ENCODE results near the gene SNX25.
"Not testable (repeated sequence)": the region's sequence is repeated elsewhere in the genome, so short reads cannot be mapped to it uniquely, and the experiment has no call there.

The SNX25 gene

DNA sequence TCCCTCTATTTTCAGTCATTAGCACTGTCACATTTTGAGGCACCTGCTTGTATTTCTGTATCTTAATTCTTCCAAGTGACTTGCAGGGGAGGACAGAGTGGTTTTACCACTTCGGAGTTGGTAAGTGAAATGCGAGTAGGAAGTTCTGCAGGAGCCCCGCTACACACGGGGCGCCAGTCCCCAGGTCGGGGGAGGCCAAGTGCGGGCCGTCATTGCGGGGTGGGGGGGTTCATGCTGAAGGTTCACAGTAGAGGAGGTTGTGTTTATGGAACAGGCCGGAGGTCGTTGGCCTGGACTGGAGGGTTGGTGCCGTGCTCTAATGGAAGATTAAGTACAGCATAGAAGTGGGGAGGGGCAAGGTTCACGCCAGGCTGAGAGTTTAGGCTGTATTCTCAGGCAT lies 142.3 kb downstream of the SNX25 start:
- Histone ChIP-seq H3K4me3 (ENCODE audit: low read length in 2 of 2) (no peak overlapping the region), H3K9me3 (ENCODE audit: control insufficient read depth in 2 of 2, low read length in 2 of 2) (no peaks in the 10 kb centered on the region), H3K27ac (ENCODE audit: low read depth in 2 of 2, low read length in 2 of 2) (no peak overlapping the region), H3K9ac (ENCODE audit: low read depth in 1 of 2, low read length in 2 of 2) (no peak overlapping the region), H3K4me1 (ENCODE audit: control insufficient read depth in 2 of 2, insufficient read depth in 2 of 2, low read length in 2 of 2) (no peaks in the 10 kb centered on the region), H3K36me3 (ENCODE audit: control insufficient read depth in 2 of 2, insufficient read depth in 2 of 2, low read length in 2 of 2) (peaks cover 7 to 11% of the 10 kb centered on the region in 2 donors), H3K27me3 (ENCODE audit: control insufficient read depth in 2 of 2, insufficient read depth in 2 of 2, low read length in 2 of 2) (no peaks in the 10 kb centered on the region)

DNA sequence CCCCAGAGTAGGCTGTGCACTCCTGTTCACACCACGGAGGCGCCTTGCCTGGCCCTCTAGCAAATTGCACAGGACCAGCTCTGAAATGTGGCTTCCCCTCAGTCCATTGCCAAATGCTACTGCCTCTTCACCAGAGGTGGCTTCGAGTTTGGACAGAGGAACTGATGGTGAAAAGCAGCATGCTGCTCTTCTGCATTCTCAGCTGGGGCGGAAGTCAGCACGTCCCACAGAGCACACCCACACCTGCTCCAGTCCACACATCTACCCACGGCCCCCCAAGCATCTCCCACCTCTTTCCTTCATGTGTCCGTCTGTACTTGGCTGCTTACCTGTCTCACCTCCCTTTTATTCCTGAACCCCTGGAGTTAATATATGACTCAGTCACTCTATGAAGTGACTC lies 142.8 kb downstream of the SNX25 start:
- no peaks in the 10 kb centered on the region for H3K9me3 ChIP-seq (ENCODE audit: control insufficient read depth in 2 of 2, low read length in 2 of 2)
- H3K36me3 ChIP-seq (ENCODE audit: control insufficient read depth in 2 of 2, insufficient read depth in 2 of 2, low read length in 2 of 2), result peaks cover 3 to 6% of the 10 kb centered on the region in 2 donors
- no peaks in the 10 kb centered on the region for H3K27me3 ChIP-seq (ENCODE audit: control insufficient read depth in 2 of 2, insufficient read depth in 2 of 2, low read length in 2 of 2)
- H3K27ac ChIP-seq (ENCODE audit: low read depth in 2 of 2, low read length in 2 of 2), result no peak overlapping the region
- no peaks in the 10 kb centered on the region for H3K4me1 ChIP-seq (ENCODE audit: control insufficient read depth in 2 of 2, insufficient read depth in 2 of 2, low read length in 2 of 2)
- no peak overlapping the region for H3K4me3 ChIP-seq (ENCODE audit: low read length in 2 of 2)
- no peak overlapping the region for H3K9ac ChIP-seq (ENCODE audit: low read depth in 1 of 2, low read length in 2 of 2)

DNA sequence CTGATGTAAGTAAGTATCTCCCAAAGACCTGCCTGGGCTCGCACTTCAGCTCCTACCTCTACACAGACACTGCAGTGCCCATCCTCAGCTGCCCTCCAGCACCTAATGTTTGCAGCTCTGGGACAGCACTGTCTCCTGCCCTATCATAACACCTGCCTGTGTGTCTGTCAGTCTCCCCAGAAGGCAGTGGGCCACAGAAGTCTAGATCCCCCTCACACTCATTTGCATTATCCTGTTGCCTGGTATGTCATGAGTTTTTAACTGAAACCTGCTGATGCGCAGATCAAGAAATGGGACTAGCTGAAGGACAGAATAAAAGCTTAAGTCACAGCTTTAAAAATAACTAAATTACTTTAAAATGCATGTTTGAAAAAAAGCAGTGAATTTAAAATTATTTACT lies 143.3 kb downstream of the SNX25 start:
- H3K27ac ChIP-seq (ENCODE audit: low read depth in 2 of 2, low read length in 2 of 2), result no peak overlapping the region
- no peaks in the 10 kb centered on the region for H3K27me3 ChIP-seq (ENCODE audit: control insufficient read depth in 2 of 2, insufficient read depth in 2 of 2, low read length in 2 of 2)
- no peak overlapping the region for H3K9ac ChIP-seq (ENCODE audit: low read depth in 1 of 2, low read length in 2 of 2)
- H3K4me3 ChIP-seq (ENCODE audit: low read length in 2 of 2), result no peak overlapping the region
- H3K4me1 ChIP-seq (ENCODE audit: control insufficient read depth in 2 of 2, insufficient read depth in 2 of 2, low read length in 2 of 2), result no peaks in the 10 kb centered on the region
- peaks cover 3 to 6% of the 10 kb centered on the region in 2 donors for H3K36me3 ChIP-seq (ENCODE audit: control insufficient read depth in 2 of 2, insufficient read depth in 2 of 2, low read length in 2 of 2)
- H3K9me3 ChIP-seq (ENCODE audit: control insufficient read depth in 2 of 2, low read length in 2 of 2), result no peaks in the 10 kb centered on the region

DNA sequence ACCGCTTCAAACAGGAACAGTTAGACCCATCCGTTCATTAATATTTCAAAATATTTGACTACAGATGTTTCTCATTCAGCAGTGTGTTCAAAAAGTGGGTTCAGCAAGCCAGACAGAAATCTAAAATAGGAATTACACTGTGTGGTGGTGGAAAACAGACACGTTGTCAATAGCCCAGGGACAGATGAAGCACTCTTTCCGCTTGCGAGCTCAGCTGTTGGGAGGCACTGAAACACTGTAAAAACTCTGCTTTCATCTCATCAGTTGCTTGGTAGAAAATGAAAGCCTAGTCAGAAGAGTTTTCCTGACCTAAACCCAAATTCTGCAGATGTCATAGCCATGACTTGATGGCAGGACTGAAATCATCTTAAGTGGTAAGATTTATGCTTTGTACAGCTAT lies 147.8 kb downstream of the SNX25 start:
- Histone ChIP-seq H3K4me1 (ENCODE audit: control insufficient read depth in 2 of 2, insufficient read depth in 2 of 2, low read length in 2 of 2) (no peaks in the 10 kb centered on the region), H3K27me3 (ENCODE audit: control insufficient read depth in 2 of 2, insufficient read depth in 2 of 2, low read length in 2 of 2) (no peaks in the 10 kb centered on the region), H3K27ac (ENCODE audit: low read depth in 2 of 2, low read length in 2 of 2) (no peak overlapping the region), H3K9me3 (ENCODE audit: control insufficient read depth in 2 of 2, low read length in 2 of 2) (no peaks in the 10 kb centered on the region), H3K36me3 (ENCODE audit: control insufficient read depth in 2 of 2, insufficient read depth in 2 of 2, low read length in 2 of 2) (peaks cover 3 to 8% of the 10 kb centered on the region in 2 donors), H3K9ac (ENCODE audit: low read depth in 1 of 2, low read length in 2 of 2) (no peak overlapping the region), H3K4me3 (ENCODE audit: low read length in 2 of 2) (no peak overlapping the region)

DNA sequence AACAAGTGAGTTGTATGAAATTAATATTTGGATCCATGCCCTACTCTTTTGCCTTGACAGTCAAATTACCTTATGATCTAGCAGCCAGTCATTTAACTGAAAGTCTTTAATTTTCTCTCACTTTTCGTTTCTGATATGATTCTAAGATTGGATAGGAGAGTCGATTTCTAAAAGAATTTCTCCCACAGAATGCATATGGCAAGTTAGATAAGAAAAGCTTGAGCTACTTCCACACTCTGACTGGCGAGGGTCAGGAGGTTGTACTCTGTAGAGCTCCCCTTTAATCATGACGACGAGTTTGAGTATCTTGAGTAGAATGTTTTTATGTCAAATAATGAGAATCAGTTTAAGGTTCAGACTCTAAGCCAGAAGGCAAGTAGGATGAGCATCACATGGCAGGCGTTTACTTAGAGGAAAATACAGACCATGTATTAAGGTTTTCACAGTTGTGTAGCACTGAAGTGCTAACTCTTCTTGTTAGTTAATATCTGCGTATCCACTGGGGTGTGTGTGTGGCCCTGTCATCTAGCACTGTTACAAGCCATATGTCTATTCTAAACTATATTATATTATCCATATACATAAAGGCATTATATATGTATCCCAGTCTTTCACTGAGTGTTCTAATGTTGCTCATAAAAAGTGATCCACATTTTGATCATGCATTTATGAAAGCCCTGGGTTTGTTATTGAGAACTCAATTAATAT lies 148.5 kb downstream of the SNX25 start:
- Histone ChIP-seq H3K36me3 (ENCODE audit: control insufficient read depth in 2 of 2, insufficient read depth in 2 of 2, low read length in 2 of 2) (peaks cover 3 to 8% of the 10 kb centered on the region in 2 donors), H3K4me3 (ENCODE audit: low read length in 2 of 2) (no peak overlapping the region), H3K9me3 (ENCODE audit: control insufficient read depth in 2 of 2, low read length in 2 of 2) (no peaks in the 10 kb centered on the region), H3K9ac (ENCODE audit: low read depth in 1 of 2, low read length in 2 of 2) (no peak overlapping the region), H3K27me3 (ENCODE audit: control insufficient read depth in 2 of 2, insufficient read depth in 2 of 2, low read length in 2 of 2) (no peaks in the 10 kb centered on the region), H3K27ac (ENCODE audit: low read depth in 2 of 2, low read length in 2 of 2) (no peak overlapping the region), H3K4me1 (ENCODE audit: control insufficient read depth in 2 of 2, insufficient read depth in 2 of 2, low read length in 2 of 2) (no peaks in the 10 kb centered on the region)

DNA sequence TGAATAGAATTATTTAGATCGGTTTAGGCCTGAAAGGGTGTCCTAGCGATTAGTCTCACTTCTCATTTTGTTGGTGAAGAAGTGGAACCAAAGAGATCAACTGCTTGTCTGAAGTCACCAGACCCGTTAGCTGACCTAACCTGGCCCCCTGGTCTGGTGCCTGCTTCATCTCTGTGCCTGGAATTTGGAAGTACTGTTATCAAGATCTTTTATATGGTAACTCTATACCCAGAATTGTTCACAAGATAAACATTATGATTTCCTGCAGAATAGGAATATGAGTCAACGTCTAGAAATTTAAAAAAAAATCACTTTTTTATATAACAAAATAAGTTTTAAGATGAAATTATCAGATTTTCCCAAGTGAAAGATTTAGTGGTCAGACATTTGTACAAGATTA lies 149.1 kb downstream of the SNX25 start:
- no peaks in the 10 kb centered on the region for H3K4me1 ChIP-seq (ENCODE audit: control insufficient read depth in 2 of 2, insufficient read depth in 2 of 2, low read length in 2 of 2)
- H3K9me3 ChIP-seq (ENCODE audit: control insufficient read depth in 2 of 2, low read length in 2 of 2), result no peaks in the 10 kb centered on the region
- no peak overlapping the region for H3K27ac ChIP-seq (ENCODE audit: low read depth in 2 of 2, low read length in 2 of 2)
- H3K36me3 ChIP-seq (ENCODE audit: control insufficient read depth in 2 of 2, insufficient read depth in 2 of 2, low read length in 2 of 2), result peaks cover 0 to 8% of the 10 kb centered on the region in 2 donors
- H3K27me3 ChIP-seq (ENCODE audit: control insufficient read depth in 2 of 2, insufficient read depth in 2 of 2, low read length in 2 of 2), result no peaks in the 10 kb centered on the region
- H3K9ac ChIP-seq (ENCODE audit: low read depth in 1 of 2, low read length in 2 of 2), result no peak overlapping the region
- H3K4me3 ChIP-seq (ENCODE audit: low read length in 2 of 2), result no peak overlapping the region

DNA sequence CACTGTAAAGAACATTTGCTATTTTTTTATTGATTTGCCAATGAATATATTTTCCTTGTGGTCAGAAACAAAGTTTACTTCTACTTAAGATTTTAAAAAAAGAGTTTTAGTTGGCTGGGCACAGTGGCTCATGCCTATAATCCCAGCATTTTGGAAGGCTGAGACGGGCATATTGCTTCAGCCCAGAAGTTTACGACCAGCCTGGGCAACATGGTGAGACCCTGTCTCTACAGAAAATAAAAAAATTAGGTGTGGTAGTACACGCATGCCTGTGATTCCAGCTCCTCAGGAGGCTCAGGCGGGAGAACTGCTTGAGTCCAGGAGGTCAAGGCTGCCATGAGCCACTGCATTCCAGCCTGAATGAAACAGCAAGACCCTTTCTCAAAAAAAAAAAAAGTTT lies 149.6 kb downstream of the SNX25 start:
- Histone ChIP-seq H3K4me1 (ENCODE audit: control insufficient read depth in 2 of 2, insufficient read depth in 2 of 2, low read length in 2 of 2) (no peaks in the 10 kb centered on the region), H3K27me3 (ENCODE audit: control insufficient read depth in 2 of 2, insufficient read depth in 2 of 2, low read length in 2 of 2) (no peaks in the 10 kb centered on the region), H3K4me3 (ENCODE audit: low read length in 2 of 2) (no peak overlapping the region), H3K9me3 (ENCODE audit: control insufficient read depth in 2 of 2, low read length in 2 of 2) (no peaks in the 10 kb centered on the region), H3K36me3 (ENCODE audit: control insufficient read depth in 2 of 2, insufficient read depth in 2 of 2, low read length in 2 of 2) (peaks cover 0 to 8% of the 10 kb centered on the region in 2 donors), H3K27ac (ENCODE audit: low read depth in 2 of 2, low read length in 2 of 2) (no peak overlapping the region), H3K9ac (ENCODE audit: low read depth in 1 of 2, low read length in 2 of 2) (no peak overlapping the region)

DNA sequence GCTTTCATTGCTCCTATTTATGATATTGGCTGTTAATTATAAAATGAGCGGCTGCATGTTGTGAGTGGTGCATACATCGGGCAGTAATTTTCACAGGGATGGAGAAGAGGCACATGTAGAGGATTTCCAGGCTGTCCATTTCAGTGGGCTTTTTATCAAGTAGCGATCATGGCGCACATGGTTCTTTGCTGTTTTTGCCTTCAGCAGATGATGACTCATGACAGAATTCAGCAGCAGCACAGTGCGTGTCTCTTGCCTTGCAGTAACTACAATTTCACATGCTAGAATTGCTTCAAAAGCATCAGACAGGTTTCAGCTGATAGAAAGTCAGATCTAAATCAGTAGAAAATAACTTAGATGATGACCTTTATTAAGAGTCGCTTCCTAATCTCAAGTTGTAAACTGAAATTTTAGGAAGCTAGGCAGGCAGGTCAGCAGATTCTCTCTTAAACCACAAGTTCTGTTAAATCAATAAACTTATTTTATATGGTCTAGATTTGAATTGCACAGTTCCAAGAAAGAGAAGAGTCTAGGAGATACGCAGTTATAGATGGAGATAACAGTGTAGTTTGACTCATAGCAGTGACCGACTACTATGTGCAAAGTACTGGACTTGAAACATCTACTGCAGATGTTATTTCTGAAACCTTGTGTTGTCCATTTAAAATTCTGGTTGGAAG lies 150.5 kb downstream of the SNX25 start:
- Histone ChIP-seq H3K9ac (ENCODE audit: low read depth in 1 of 2, low read length in 2 of 2) (no peak overlapping the region), H3K27ac (ENCODE audit: low read depth in 2 of 2, low read length in 2 of 2) (no peak overlapping the region), H3K4me1 (ENCODE audit: control insufficient read depth in 2 of 2, insufficient read depth in 2 of 2, low read length in 2 of 2) (no peaks in the 10 kb centered on the region), H3K36me3 (ENCODE audit: control insufficient read depth in 2 of 2, insufficient read depth in 2 of 2, low read length in 2 of 2) (peaks cover 0 to 2% of the 10 kb centered on the region in 2 donors), H3K9me3 (ENCODE audit: control insufficient read depth in 2 of 2, low read length in 2 of 2) (no peaks in the 10 kb centered on the region), H3K27me3 (ENCODE audit: control insufficient read depth in 2 of 2, insufficient read depth in 2 of 2, low read length in 2 of 2) (no peaks in the 10 kb centered on the region), H3K4me3 (ENCODE audit: low read length in 2 of 2) (no peak overlapping the region)

DNA sequence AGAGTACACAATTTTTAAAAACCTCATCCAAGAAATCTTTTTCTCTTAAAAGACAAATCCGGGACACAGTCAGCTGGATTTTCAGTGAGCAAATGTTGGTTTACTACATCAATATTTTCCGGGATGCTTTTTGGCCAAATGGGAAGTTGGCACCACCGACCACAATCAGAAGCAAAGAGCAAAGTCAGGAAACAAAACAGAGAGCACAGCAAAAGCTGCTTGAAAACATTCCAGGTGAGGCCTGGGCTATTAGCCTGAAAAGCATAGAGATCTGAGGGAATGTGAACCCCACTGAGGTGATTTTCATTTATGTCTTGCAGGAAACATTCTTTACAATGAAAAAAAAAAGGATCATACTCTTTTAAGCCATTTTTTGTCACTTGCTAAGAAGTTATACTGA lies 152.5 kb downstream of the SNX25 start:
- peaks cover 0 to 2% of the 10 kb centered on the region in 2 donors for H3K36me3 ChIP-seq (ENCODE audit: control insufficient read depth in 2 of 2, insufficient read depth in 2 of 2, low read length in 2 of 2)
- no peak overlapping the region for H3K9ac ChIP-seq (ENCODE audit: low read depth in 1 of 2, low read length in 2 of 2)
- H3K27ac ChIP-seq (ENCODE audit: low read depth in 2 of 2, low read length in 2 of 2), result no peak overlapping the region
- H3K4me3 ChIP-seq (ENCODE audit: low read length in 2 of 2), result no peak overlapping the region
- H3K9me3 ChIP-seq (ENCODE audit: control insufficient read depth in 2 of 2, low read length in 2 of 2), result no peaks in the 10 kb centered on the region
- H3K27me3 ChIP-seq (ENCODE audit: control insufficient read depth in 2 of 2, insufficient read depth in 2 of 2, low read length in 2 of 2), result no peaks in the 10 kb centered on the region
- H3K4me1 ChIP-seq (ENCODE audit: control insufficient read depth in 2 of 2, insufficient read depth in 2 of 2, low read length in 2 of 2), result no peaks in the 10 kb centered on the region

DNA sequence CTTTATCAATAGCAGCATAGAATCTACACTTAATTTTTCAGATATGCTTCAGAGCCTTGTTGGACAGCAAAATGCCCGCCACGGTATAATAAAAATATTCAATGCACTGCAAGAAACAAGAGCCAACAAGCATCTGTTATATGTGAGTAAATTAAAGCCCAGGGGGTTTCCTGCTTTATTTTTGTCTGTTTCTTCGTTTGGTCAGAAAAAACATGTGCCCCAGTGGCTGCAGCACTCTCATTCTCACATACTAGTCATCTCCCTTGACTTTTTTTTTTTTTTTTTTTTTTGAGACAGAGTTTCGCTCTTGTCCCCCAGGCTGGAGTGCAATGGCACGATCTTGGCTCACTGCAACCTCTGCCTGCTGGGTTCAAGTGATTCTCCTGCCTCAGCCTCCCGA lies 153.2 kb downstream of the SNX25 start:
- not testable (repeated sequence) for H3K9me3 ChIP-seq (ENCODE audit: control insufficient read depth in 2 of 2, low read length in 2 of 2); H3K27ac ChIP-seq (ENCODE audit: low read depth in 2 of 2, low read length in 2 of 2); H3K4me1 ChIP-seq (ENCODE audit: control insufficient read depth in 2 of 2, insufficient read depth in 2 of 2, low read length in 2 of 2); H3K4me3 ChIP-seq (ENCODE audit: low read length in 2 of 2); H3K36me3 ChIP-seq (ENCODE audit: control insufficient read depth in 2 of 2, insufficient read depth in 2 of 2, low read length in 2 of 2); H3K9ac ChIP-seq (ENCODE audit: low read depth in 1 of 2, low read length in 2 of 2); H3K27me3 ChIP-seq (ENCODE audit: control insufficient read depth in 2 of 2, insufficient read depth in 2 of 2, low read length in 2 of 2)
